ENCODE measurements around the gene ESRRA.

DNA sequence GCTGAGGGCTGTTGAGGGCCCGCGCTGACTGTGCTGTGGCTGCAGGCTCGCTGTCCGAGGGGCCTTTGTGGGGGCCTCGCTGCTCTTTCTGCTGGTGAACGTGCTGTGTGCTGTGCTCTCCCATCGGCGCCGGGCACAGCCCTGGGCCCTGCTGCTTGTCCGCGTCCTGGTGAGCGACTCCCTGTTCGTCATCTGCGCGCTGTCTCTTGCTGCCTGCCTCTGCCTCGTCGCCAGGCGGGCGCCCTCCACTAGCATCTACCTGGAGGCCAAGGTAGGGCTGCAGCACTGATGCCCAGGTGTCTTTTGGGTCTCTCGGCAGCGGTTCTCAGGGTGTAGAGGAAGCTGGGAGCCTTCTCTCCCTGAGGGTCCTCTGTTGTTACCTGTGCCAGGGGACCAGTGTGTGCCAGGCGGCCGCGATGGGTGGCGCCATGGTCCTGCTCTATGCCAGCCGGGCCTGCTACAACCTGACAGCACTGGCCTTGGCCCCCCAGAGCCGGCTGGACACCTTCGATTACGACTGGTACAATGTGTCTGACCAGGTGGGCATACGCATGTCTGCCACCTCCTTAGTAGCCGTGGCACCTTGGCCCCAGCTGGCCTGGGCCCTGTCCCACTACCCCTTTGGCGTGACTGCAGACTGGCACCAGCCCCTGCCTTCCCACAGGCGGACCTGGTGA is 17.5 kb upstream of the ESRRA start:
- TF ChIP-seq SP1 (IDR thresholded peaks at IDR 0.05) (no peak), ARNT (IDR thresholded peaks at IDR 0.05) (no peak), BHLHE40 (IDR thresholded peaks at IDR 0.05; ENCODE audit: borderline replicate concordance) (no peak), ELF4 (IDR thresholded peaks at IDR 0.05) (no peak), FOXM1 (IDR thresholded peaks at IDR 0.05; ENCODE audit: borderline replicate concordance) (no peak), TARDBP (IDR thresholded peaks at IDR 0.05) (no peak), FOXK2 (IDR thresholded peaks at IDR 0.05) (no peak), FOXA1 (IDR thresholded peaks at IDR 0.05) (no peak), LEF1 (IDR thresholded peaks at IDR 0.05; ENCODE audit: borderline replicate concordance) (no peak), NFRKB (IDR thresholded peaks at IDR 0.05) (no peak), HDGF (IDR thresholded peaks at IDR 0.05; ENCODE audit: borderline replicate concordance) (no peak), SUZ12 (IDR thresholded peaks at IDR 0.05) (no peak), ZNF384 (IDR thresholded peaks at IDR 0.05) (no peak)

Data from HEK293T (cell line).